MM.1S (cell line): ENCODE measurements around the gene SCAF4.
"Not testable (repeated sequence)": the region's sequence is repeated elsewhere in the genome, so short reads cannot be mapped to it uniquely, and the experiment has no call there.

ENCODE experiments used
- DNase-seq: peaks from one replicate; pipeline ENCODE4 v3.0.0-alpha.2; 2015
- H2AFZ ChIP-seq: fragments of 300-600 bp; sonication (generic); 2 replicates; pipeline ENCODE4 v1.6.0; 2016; ENCODE audit warnings: antibody characterized with exemption, low read length
- H3F3A ChIP-seq: fragments of 300-600 bp; sonication (generic); 2 replicates; pipeline ENCODE4 v1.6.1; 2016; ENCODE audit warnings: mild to moderate bottlenecking, antibody characterized with exemption, low read length, moderate library complexity, mixed read lengths; ENCODE audit not compliant: insufficient read depth
- H3K27ac ChIP-seq: fragments of 300-600 bp; sonication (generic); 2 replicates; pipeline ENCODE4 v1.5.1; 2016; ENCODE audit warnings: mild to moderate bottlenecking, low read length
- H3K27me3 ChIP-seq: fragments of 300-600 bp; sonication (generic); replicated peaks from 2 replicates; pipeline ENCODE4 v1.6.0; 2016; ENCODE audit warnings: low read length; ENCODE audit not compliant: insufficient read depth
- H3K36me3 ChIP-seq: fragments of 300-600 bp; sonication (generic); replicated peaks from 2 replicates; pipeline ENCODE4 v1.6.1; 2016; ENCODE audit warnings: mild to moderate bottlenecking, low read length, mixed read lengths; ENCODE audit not compliant: insufficient read depth
- H3K4me1 ChIP-seq: fragments of 300-600 bp; sonication (generic); 2 replicates; pipeline ENCODE4 v1.6.1; 2016; ENCODE audit warnings: low read length, mixed read lengths
- H3K4me2 ChIP-seq: fragments of 300-600 bp; sonication (generic); 2 replicates; pipeline ENCODE4 v1.6.0; 2016; ENCODE audit warnings: low read depth, low read length
- H3K4me3 ChIP-seq: fragments of 300-600 bp; sonication (generic); 2 replicates; pipeline ENCODE4 v1.5.1; 2016; ENCODE audit warnings: low read length, mixed read lengths
- H3K79me2 ChIP-seq: fragments of 300-600 bp; sonication (generic); 2 replicates; pipeline ENCODE4 v1.6.1; 2016; ENCODE audit warnings: mixed run types, low read length, mixed read lengths
- H3K9ac ChIP-seq: fragments of 300-600 bp; sonication (generic); 2 replicates; pipeline ENCODE4 v1.6.1; 2016; ENCODE audit warnings: low read length, mixed read lengths
- H3K9me2 ChIP-seq: fragments of 300-600 bp; sonication (generic); replicated peaks from 2 replicates; pipeline ENCODE4 v1.6.1; 2016; ENCODE audit warnings: mild to moderate bottlenecking, low read length, mixed read lengths; ENCODE audit not compliant: insufficient read depth
- H3K9me3 ChIP-seq: fragments of 300-600 bp; sonication (generic); replicated peaks from 2 replicates; pipeline ENCODE4 v1.6.1; 2016; ENCODE audit warnings: mild to moderate bottlenecking, low read length, mixed read lengths; ENCODE audit not compliant: insufficient read depth
- H4K20me1 ChIP-seq: fragments of 300-600 bp; sonication (generic); 2 replicates; pipeline ENCODE4 v1.6.1; 2016; ENCODE audit warnings: mild to moderate bottlenecking, low read length, moderate library complexity, mixed read lengths; ENCODE audit not compliant: insufficient read depth
- CTCF ChIP-seq: fragments of 300-600 bp; sonication (generic); IDR thresholded peaks from 2 replicates; pipeline ENCODE4 v1.5.1; 2016; ENCODE audit warnings: antibody characterized with exemption, low read length, mixed read lengths
- EZH2 ChIP-seq: fragments of 300-600 bp; sonication (generic); optimal IDR thresholded peaks from 2 replicates; pipeline ENCODE3; 2017; ENCODE audit warnings: low read depth, mild to moderate bottlenecking, antibody characterized with exemption, low read length, mixed read lengths
- EZH2phosphoT487 ChIP-seq: fragments of 300-600 bp; sonication (generic); IDR thresholded peaks from 2 replicates; pipeline ENCODE4 v1.6.1; 2018; ENCODE audit warnings: antibody characterized with exemption, low read length

The SCAF4 gene

DNA sequence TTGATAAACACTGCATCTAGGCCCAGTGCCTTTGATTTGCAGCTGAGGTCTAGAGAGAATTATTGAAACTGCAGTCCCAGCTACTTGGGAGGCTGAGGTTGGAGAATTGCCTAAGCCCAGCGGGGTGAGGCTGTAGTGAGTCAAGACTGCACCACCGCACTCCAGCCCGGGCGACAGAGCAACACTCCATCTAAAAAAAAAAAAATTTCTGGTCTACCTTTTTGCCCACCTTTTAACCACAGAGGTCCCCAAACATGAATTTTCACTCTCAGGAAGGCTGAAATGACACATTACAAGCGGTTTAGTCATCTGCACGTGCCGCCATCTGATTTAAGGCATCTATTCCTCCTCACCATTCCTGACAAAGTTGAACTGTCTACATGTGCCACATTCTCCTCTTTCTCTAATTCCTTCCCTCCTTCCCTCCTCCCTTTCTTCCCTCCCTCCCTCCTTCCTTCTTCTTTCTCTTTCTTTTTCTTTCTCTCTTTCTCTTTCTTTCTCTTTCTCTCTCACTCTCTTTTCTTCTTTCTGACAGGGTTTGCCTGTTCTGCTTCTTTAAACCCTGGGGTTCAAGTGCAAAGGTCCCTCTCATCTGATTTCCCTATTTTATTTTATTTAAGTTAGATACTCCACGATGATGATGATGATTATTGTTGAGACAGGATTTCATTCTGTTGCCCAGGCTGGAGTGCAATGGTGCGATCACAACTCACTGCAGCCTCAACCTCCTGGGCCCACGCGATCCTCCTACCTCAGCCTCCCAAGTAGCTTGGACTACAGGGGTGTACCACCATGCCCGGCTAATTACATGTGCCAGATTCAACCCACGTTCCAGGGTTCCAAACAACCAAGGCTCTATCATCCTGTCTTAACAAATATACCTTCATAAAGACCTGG lies 75.5 kb downstream of the SCAF4 start:
- Histone ChIP-seq H3K9me2 (no peaks in the 10 kb centered on the region), H3K4me1 (peaks cover 7% of the 10 kb centered on the region), H3K79me2 (peaks cover 18% of the 10 kb centered on the region), H3K27ac (no peak overlapping the region), H3K4me2 (no peak overlapping the region), H3K9me3 (no peaks in the 10 kb centered on the region), H3K4me3 (no peak overlapping the region), H2AFZ (no peak overlapping the region), H3F3A (peaks cover 4% of the 10 kb centered on the region), H4K20me1 (no peaks in the 10 kb centered on the region), H3K9ac (no peak overlapping the region), H3K27me3 (no peaks in the 10 kb centered on the region), H3K36me3 (peaks cover under 1% of the 10 kb centered on the region; the same call in 1 of the 2 replicates)
- DNase-seq = no peak
- no peak for TF ChIP-seq EZH2

DNA sequence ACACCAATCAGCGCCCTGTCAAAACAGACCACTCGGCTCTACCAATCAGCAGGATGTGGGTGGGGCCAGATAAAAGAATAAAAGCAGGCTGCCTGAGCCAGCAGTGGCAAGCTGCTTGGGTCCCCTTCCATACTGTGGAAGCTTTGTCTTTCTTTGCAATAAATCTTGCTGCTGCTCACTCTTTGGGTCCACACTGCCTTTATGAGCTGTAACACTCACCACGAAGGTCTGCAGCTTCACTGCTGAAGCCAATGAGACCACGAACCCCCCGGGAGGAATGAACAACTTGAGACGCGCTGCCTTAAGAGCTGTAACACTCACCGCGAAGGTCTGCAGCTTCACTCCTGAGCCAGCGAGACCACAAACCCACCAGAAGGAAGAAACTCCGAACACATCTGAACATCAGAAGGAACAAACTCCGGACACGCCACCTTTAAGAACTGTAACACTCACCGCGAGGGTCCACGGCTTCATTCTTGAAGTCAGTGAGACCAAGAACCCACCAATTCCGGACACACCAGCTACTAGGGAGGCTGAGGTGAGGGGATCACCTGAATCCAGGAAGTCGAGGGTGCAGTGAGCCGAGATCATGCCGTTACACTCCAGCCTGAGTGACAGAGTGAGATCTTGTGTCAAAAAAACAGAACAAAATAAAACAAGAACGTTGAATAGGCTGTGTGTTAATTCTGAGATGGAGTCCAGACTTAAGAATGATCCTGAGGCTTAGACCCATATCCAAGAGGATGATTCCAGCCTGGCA lies 76.9 kb downstream of the SCAF4 start:
- H3K36me3 ChIP-seq, H3K27me3 ChIP-seq, H4K20me1 ChIP-seq, H3K4me3 ChIP-seq, H2AFZ ChIP-seq, H3K9ac ChIP-seq, H3K9me3 ChIP-seq, H3K79me2 ChIP-seq, H3K27ac ChIP-seq, H3K4me2 ChIP-seq, H3F3A ChIP-seq, H3K4me1 ChIP-seq, DNase-seq, H3K9me2 ChIP-seq: not testable (repeated sequence)

DNA sequence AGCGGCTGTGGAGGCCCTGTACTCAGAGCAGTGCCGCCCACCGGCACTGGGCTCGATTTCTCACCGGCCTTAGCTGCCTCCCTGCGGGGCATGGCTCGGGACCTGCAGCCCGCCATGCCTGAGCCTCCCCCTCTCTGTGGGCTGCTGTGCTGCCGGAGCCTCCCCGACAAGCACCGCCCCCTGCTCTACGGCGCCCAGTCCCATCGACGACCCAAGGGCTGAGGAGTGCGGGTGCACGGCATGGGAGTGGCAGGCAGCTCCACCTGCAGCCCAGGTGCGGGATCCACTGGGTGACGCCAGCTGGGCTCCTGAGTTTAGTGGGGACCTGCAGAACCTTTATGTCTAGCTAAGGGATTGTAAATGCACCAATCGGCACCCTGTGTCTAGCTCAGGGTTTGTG lies 77.6 kb downstream of the SCAF4 start:
- TF ChIP-seq EZH2phosphoT487 (no peak), EZH2 (no peak), CTCF (no peak)
- no peak overlapping the region for H2AFZ ChIP-seq
- H3K27ac ChIP-seq = no peak overlapping the region
- DNase-seq = no peak
- no peaks in the 10 kb centered on the region for H3K27me3 ChIP-seq
- no peaks in the 10 kb centered on the region for H3K79me2 ChIP-seq
- H3K9ac ChIP-seq = no peak overlapping the region
- H3F3A ChIP-seq = no peaks in the 10 kb centered on the region; the same call in 1 of the 2 replicates
- no peaks in the 10 kb centered on the region for H3K9me3 ChIP-seq
- H3K4me3 ChIP-seq = no peak overlapping the region
- no peak overlapping the region for H3K4me2 ChIP-seq
- H3K9me2 ChIP-seq = no peaks in the 10 kb centered on the region
- H4K20me1 ChIP-seq = no peaks in the 10 kb centered on the region
- no peaks in the 10 kb centered on the region for H3K36me3 ChIP-seq
- H3K4me1 ChIP-seq = peaks cover 3% of the 10 kb centered on the region

- H3K9me3 ChIP-seq, H3K36me3 ChIP-seq, H3F3A ChIP-seq, H3K9ac ChIP-seq, H3K4me3 ChIP-seq, H4K20me1 ChIP-seq, H3K79me2 ChIP-seq, H3K27ac ChIP-seq, H3K27me3 ChIP-seq, H3K4me2 ChIP-seq, H3K9me2 ChIP-seq, H2AFZ ChIP-seq, DNase-seq, H3K4me1 ChIP-seq: not testable (repeated sequence)
Observed at GRCh38 chr21:31651491-31651890, 80.4 kb downstream of the SCAF4 start.
